ENCODE results near the gene CHIT1. TPM values are rescaled to one million over a fixed set of nuclear protein-coding genes. Genes with fewer than 3 reads are reported as not detected.

CHIT1 gene
- total and polyA plus RNA-seq, 9 of the 15 experiments (the other 6 are each of a cell fraction or from before 2014, with no cell fraction given): not detected

DNA sequence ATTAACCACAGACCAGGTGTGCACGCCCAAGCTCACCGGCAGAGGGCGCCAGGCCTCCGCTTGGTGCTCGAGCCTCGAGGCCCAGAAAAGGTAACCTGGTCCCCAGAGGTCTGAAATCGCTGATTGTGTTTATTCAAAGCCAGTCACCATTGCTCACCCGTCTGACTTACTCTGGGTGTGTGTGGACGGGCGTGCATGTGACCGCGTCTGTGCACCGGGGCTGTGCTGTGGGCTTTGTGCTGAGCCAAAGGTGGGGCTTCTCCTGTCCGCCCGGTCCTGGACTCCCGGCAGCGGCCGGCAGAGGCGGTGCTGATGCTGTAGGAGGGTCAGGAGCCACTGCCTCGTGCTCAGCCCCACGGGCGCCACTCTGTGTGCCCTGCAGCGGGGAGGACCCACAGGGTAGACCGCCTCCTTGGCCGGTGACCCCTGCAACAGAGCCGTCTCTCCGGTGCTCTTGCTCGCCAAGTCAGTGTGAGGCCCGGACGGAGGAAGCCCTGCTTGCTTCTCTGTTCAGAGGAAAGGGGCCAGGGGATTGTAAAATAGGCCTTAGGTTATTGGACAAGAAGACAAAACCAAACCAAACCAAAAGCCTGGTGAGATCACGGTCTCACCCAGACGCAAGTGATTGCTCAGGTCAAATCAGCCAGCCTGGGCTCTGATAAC is 43.9 kb upstream of the CHIT1 start (continued):
- TF ChIP-seq, protein P1, sequence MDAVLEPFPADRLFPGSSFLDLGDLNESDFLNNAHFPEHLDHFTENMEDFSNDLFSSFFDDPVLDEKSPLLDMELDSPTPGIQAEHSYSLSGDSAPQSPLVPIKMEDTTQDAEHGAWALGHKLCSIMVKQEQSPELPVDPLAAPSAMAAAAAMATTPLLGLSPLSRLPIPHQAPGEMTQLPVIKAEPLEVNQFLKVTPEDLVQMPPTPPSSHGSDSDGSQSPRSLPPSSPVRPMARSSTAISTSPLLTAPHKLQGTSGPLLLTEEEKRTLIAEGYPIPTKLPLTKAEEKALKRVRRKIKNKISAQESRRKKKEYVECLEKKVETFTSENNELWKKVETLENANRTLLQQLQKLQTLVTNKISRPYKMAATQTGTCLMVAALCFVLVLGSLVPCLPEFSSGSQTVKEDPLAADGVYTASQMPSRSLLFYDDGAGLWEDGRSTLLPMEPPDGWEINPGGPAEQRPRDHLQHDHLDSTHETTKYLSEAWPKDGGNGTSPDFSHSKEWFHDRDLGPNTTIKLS (IDR thresholded peaks at IDR 0.05; ENCODE audit: borderline replicate concordance, low read depth): peak; percentile 63
- TF ChIP-seq ZBTB8A (IDR thresholded peaks at IDR 0.05; ENCODE audit: partially characterized antibody) (no peak), KAT2B (IDR thresholded peaks at IDR 0.05; ENCODE audit: low read depth, low read length) (no peak), SMARCA4 (IDR thresholded peaks at IDR 0.05) (peak; percentile 28; the same call in 1 of the 2 replicates), NCOA2 (IDR thresholded peaks at IDR 0.05; ENCODE audit: partially characterized antibody in 2 of 2) (no peak), ZNF407 (IDR thresholded peaks at IDR 0.05; ENCODE audit: low read depth) (no peak), CHCHD3 (CRISPR knock-in tag; IDR thresholded peaks at IDR 0.05) (no peak), SRSF7 (optimal IDR thresholded peaks at IDR 0.05; ENCODE audit: low read depth, low read length) (no peak), FOXP1 (CRISPR knock-in tag; IDR thresholded peaks at IDR 0.05) (no peak), DPF2 (IDR thresholded peaks at IDR 0.05) (peak; percentile 33; the same call in 1 of the 2 replicates)
- TF ChIP-seq, protein P2, sequence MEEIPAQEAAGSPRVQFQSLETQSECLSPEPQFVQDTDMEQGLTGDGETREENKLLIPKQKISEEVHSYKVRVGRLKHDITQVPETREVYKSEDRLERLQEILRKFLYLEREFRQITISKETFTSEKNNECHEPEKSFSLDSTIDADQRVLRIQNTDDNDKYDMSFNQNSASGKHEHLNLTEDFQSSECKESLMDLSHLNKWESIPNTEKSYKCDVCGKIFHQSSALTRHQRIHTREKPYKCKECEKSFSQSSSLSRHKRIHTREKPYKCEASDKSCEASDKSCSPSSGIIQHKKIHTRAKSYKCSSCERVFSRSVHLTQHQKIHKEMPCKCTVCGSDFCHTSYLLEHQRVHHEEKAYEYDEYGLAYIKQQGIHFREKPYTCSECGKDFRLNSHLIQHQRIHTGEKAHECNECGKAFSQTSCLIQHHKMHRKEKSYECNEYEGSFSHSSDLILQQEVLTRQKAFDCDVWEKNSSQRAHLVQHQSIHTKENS (CRISPR knock-in tag; IDR thresholded peaks at IDR 0.05): no peak
- TF ChIP-seq, protein P3, sequence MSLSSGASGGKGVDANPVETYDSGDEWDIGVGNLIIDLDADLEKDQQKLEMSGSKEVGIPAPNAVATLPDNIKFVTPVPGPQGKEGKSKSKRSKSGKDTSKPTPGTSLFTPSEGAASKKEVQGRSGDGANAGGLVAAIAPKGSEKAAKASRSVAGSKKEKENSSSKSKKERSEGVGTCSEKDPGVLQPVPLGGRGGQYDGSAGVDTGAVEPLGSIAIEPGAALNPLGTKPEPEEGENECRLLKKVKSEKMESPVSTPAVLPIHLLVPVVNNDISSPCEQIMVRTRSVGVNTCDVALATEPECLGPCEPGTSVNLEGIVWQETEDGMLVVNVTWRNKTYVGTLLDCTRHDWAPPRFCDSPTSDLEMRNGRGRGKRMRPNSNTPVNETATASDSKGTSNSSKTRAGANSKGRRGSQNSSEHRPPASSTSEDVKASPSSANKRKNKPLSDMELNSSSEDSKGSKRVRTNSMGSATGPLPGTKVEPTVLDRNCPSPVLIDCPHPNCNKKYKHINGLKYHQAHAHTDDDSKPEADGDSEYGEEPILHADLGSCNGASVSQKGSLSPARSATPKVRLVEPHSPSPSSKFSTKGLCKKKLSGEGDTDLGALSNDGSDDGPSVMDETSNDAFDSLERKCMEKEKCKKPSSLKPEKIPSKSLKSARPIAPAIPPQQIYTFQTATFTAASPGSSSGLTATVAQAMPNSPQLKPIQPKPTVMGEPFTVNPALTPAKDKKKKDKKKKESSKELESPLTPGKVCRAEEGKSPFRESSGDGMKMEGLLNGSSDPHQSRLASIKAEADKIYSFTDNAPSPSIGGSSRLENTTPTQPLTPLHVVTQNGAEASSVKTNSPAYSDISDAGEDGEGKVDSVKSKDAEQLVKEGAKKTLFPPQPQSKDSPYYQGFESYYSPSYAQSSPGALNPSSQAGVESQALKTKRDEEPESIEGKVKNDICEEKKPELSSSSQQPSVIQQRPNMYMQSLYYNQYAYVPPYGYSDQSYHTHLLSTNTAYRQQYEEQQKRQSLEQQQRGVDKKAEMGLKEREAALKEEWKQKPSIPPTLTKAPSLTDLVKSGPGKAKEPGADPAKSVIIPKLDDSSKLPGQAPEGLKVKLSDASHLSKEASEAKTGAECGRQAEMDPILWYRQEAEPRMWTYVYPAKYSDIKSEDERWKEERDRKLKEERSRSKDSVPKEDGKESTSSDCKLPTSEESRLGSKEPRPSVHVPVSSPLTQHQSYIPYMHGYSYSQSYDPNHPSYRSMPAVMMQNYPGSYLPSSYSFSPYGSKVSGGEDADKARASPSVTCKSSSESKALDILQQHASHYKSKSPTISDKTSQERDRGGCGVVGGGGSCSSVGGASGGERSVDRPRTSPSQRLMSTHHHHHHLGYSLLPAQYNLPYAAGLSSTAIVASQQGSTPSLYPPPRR (CRISPR knock-in tag; IDR thresholded peaks at IDR 0.05; ENCODE audit: borderline replicate concordance): no peak
